Measurements from ENCODE around the gene OSBPL10.
"Not testable (repeated sequence)": the region's sequence is repeated elsewhere in the genome, so short reads cannot be mapped to it uniquely, and the experiment has no call there.

The OSBPL10 gene

GRCh38 chr3:31695280-31696008 lies 285.6 kb downstream of the OSBPL10 start:
- H3K27me3 ChIP-seq (ENCODE audit: insufficient read depth, low read length, poor library complexity, severe bottlenecking), result no peaks in the 10 kb centered on the region
- peak; percentile 71 for TF ChIP-seq CTCF (conservative IDR thresholded peaks at IDR 0.05; ENCODE audit: low read length)
- no peak for TF ChIP-seq EZH2phosphoT487 (IDR thresholded peaks at IDR 0.05; ENCODE audit: borderline replicate concordance)
- no peaks in the 10 kb centered on the region for H3F3A ChIP-seq (ENCODE audit: low read depth)
- no peaks in the 10 kb centered on the region for H3K9me3 ChIP-seq (ENCODE audit: insufficient read depth, low read depth, low read length)
- H3K4me2 ChIP-seq (ENCODE audit: low read depth, low read length, poor library complexity, severe bottlenecking), result no peak overlapping the region
- no peak overlapping the region for H2AFZ ChIP-seq (ENCODE audit: low read length)
- peaks cover 4% of the 10 kb centered on the region for H3K4me1 ChIP-seq (ENCODE audit: insufficient read depth, low read length, poor library complexity, severe bottlenecking)
- no peaks in the 10 kb centered on the region for H3K36me3 ChIP-seq (ENCODE audit: insufficient read depth, low read length)
- H3K4me3 ChIP-seq (ENCODE audit: low read length, poor library complexity, severe bottlenecking), result no peak overlapping the region
- H4K20me1 ChIP-seq (ENCODE audit: insufficient read depth, low read length, poor library complexity, severe bottlenecking), result no peaks in the 10 kb centered on the region
- no peak overlapping the region for H3K9ac ChIP-seq (ENCODE audit: low read depth, low read length, poor library complexity, severe bottlenecking)
- no peaks in the 10 kb centered on the region for H3K9me2 ChIP-seq (replicated peaks; ENCODE audit: low read depth, low read length)
- H3K79me2 ChIP-seq (ENCODE audit: insufficient read depth, low read length), result peaks cover 6% of the 10 kb centered on the region

- Histone ChIP-seq H3K4me2 (ENCODE audit: low read depth, low read length, poor library complexity, severe bottlenecking) (no peak overlapping the region), H3K9me3 (ENCODE audit: insufficient read depth, low read depth, low read length) (no peaks in the 10 kb centered on the region; the same call in 1 of the 2 replicates), H3K4me3 (ENCODE audit: low read length, poor library complexity, severe bottlenecking) (no peak overlapping the region), H3K36me3 (ENCODE audit: insufficient read depth, low read length) (no peaks in the 10 kb centered on the region), H2AFZ (ENCODE audit: low read length) (no peak overlapping the region), H4K20me1 (ENCODE audit: insufficient read depth, low read length, poor library complexity, severe bottlenecking) (no peaks in the 10 kb centered on the region), H3K9me2 (replicated peaks; ENCODE audit: low read depth, low read length) (no peaks in the 10 kb centered on the region), H3K79me2 (ENCODE audit: insufficient read depth, low read length) (peaks cover 6% of the 10 kb centered on the region), H3K27me3 (ENCODE audit: insufficient read depth, low read length, poor library complexity, severe bottlenecking) (no peaks in the 10 kb centered on the region), H3F3A (ENCODE audit: low read depth) (no peaks in the 10 kb centered on the region), H3K4me1 (ENCODE audit: insufficient read depth, low read length, poor library complexity, severe bottlenecking) (peaks cover 4% of the 10 kb centered on the region), H3K9ac (ENCODE audit: low read depth, low read length, poor library complexity, severe bottlenecking) (no peak overlapping the region)
- TF ChIP-seq EZH2phosphoT487 (IDR thresholded peaks at IDR 0.05; ENCODE audit: borderline replicate concordance), result no peak
These were observed 287.7 kb downstream of the OSBPL10 start for GRCh38 chr3:31693346-31693745.

GRCh38 chr3:31692751-31693150 lies 288.3 kb downstream of the OSBPL10 start:
- Histone ChIP-seq H4K20me1 (ENCODE audit: insufficient read depth, low read length, poor library complexity, severe bottlenecking) (no peaks in the 10 kb centered on the region), H3K27me3 (ENCODE audit: insufficient read depth, low read length, poor library complexity, severe bottlenecking) (no peaks in the 10 kb centered on the region), H3K9me2 (replicated peaks; ENCODE audit: low read depth, low read length) (no peaks in the 10 kb centered on the region), H3K4me2 (ENCODE audit: low read depth, low read length, poor library complexity, severe bottlenecking) (no peak overlapping the region), H3K4me3 (ENCODE audit: low read length, poor library complexity, severe bottlenecking) (no peak overlapping the region), H2AFZ (ENCODE audit: low read length) (no peak overlapping the region), H3K9ac (ENCODE audit: low read depth, low read length, poor library complexity, severe bottlenecking) (no peak overlapping the region), H3K4me1 (ENCODE audit: insufficient read depth, low read length, poor library complexity, severe bottlenecking) (peaks cover 4% of the 10 kb centered on the region), H3K79me2 (ENCODE audit: insufficient read depth, low read length) (peaks cover 6% of the 10 kb centered on the region), H3K36me3 (ENCODE audit: insufficient read depth, low read length) (no peaks in the 10 kb centered on the region), H3K9me3 (ENCODE audit: insufficient read depth, low read depth, low read length) (no peaks in the 10 kb centered on the region; the same call in 1 of the 2 replicates), H3F3A (ENCODE audit: low read depth) (no peaks in the 10 kb centered on the region)
- TF ChIP-seq CTCF (conservative IDR thresholded peaks at IDR 0.05; ENCODE audit: low read length) (peak; percentile 56), EZH2phosphoT487 (IDR thresholded peaks at IDR 0.05; ENCODE audit: borderline replicate concordance) (no peak)

GRCh38 chr3:31690771-31691170 lies 290.3 kb downstream of the OSBPL10 start:
- no peak overlapping the region for H3K4me2 ChIP-seq (ENCODE audit: low read depth, low read length, poor library complexity, severe bottlenecking)
- no peaks in the 10 kb centered on the region; the same call in 1 of the 2 replicates for H3K9me3 ChIP-seq (ENCODE audit: insufficient read depth, low read depth, low read length)
- no peak overlapping the region for H3K9ac ChIP-seq (ENCODE audit: low read depth, low read length, poor library complexity, severe bottlenecking)
- no peaks in the 10 kb centered on the region for H3F3A ChIP-seq (ENCODE audit: low read depth)
- H3K4me3 ChIP-seq (ENCODE audit: low read length, poor library complexity, severe bottlenecking), result no peak overlapping the region
- H4K20me1 ChIP-seq (ENCODE audit: insufficient read depth, low read length, poor library complexity, severe bottlenecking), result no peaks in the 10 kb centered on the region
- H3K9me2 ChIP-seq (replicated peaks; ENCODE audit: low read depth, low read length), result no peaks in the 10 kb centered on the region
- H3K4me1 ChIP-seq (ENCODE audit: insufficient read depth, low read length, poor library complexity, severe bottlenecking), result peaks cover 4% of the 10 kb centered on the region
- no peaks in the 10 kb centered on the region for H3K27me3 ChIP-seq (ENCODE audit: insufficient read depth, low read length, poor library complexity, severe bottlenecking)
- TF ChIP-seq EZH2phosphoT487 (IDR thresholded peaks at IDR 0.05; ENCODE audit: borderline replicate concordance), result no peak
- peaks cover 6% of the 10 kb centered on the region for H3K79me2 ChIP-seq (ENCODE audit: insufficient read depth, low read length)
- H3K36me3 ChIP-seq (ENCODE audit: insufficient read depth, low read length), result no peaks in the 10 kb centered on the region
- no peak overlapping the region for H2AFZ ChIP-seq (ENCODE audit: low read length)

- not testable (repeated sequence) for H2AFZ ChIP-seq (ENCODE audit: low read length); H3K9ac ChIP-seq (ENCODE audit: low read depth, low read length, poor library complexity, severe bottlenecking); H3K9me3 ChIP-seq (ENCODE audit: insufficient read depth, low read depth, low read length); H3K79me2 ChIP-seq (ENCODE audit: insufficient read depth, low read length); H3K4me1 ChIP-seq (ENCODE audit: insufficient read depth, low read length, poor library complexity, severe bottlenecking); H4K20me1 ChIP-seq (ENCODE audit: insufficient read depth, low read length, poor library complexity, severe bottlenecking); H3K9me2 ChIP-seq (replicated peaks; ENCODE audit: low read depth, low read length); H3K4me3 ChIP-seq (ENCODE audit: low read length, poor library complexity, severe bottlenecking); H3K27me3 ChIP-seq (ENCODE audit: insufficient read depth, low read length, poor library complexity, severe bottlenecking); H3K36me3 ChIP-seq (ENCODE audit: insufficient read depth, low read length); H3K4me2 ChIP-seq (ENCODE audit: low read depth, low read length, poor library complexity, severe bottlenecking); H3F3A ChIP-seq (ENCODE audit: low read depth)
These were observed 291.5 kb downstream of the OSBPL10 start for GRCh38 chr3:31689523-31689922.

Data from Loucy (cell line).